Mucosa of stomach (tissue), 1 donor: ENCODE results near the gene BTBD7.

Source experiments
- H3K27me3 ChIP-seq: one replicate; pipeline ENCODE4 v1.7.0; 2013; ENCODE audit warnings: mild to moderate bottlenecking, low read length; ENCODE audit not compliant: control insufficient read depth, insufficient read depth
- H3K36me3 ChIP-seq: one replicate; pipeline ENCODE4 v1.7.0; 2013; ENCODE audit warnings: low read length; ENCODE audit not compliant: control insufficient read depth, insufficient read depth
- H3K4me1 ChIP-seq: one replicate; pipeline ENCODE4 v1.7.0; 2013; ENCODE audit warnings: mild to moderate bottlenecking, low read length; ENCODE audit not compliant: control insufficient read depth, insufficient read depth
- H3K4me3 ChIP-seq: one replicate; pipeline ENCODE4 v1.7.0; 2013; ENCODE audit warnings: low read length
- H3K9ac ChIP-seq: one replicate; pipeline ENCODE4 v1.7.0; 2013; ENCODE audit warnings: mild to moderate bottlenecking, low read length, moderate library complexity
- H3K9me3 ChIP-seq: one replicate; pipeline ENCODE4 v1.7.0; 2013; ENCODE audit warnings: mild to moderate bottlenecking, low read length, moderate library complexity; ENCODE audit not compliant: control insufficient read depth
- donor health status: Pancreatic carcinoma.

Gene BTBD7

DNA sequence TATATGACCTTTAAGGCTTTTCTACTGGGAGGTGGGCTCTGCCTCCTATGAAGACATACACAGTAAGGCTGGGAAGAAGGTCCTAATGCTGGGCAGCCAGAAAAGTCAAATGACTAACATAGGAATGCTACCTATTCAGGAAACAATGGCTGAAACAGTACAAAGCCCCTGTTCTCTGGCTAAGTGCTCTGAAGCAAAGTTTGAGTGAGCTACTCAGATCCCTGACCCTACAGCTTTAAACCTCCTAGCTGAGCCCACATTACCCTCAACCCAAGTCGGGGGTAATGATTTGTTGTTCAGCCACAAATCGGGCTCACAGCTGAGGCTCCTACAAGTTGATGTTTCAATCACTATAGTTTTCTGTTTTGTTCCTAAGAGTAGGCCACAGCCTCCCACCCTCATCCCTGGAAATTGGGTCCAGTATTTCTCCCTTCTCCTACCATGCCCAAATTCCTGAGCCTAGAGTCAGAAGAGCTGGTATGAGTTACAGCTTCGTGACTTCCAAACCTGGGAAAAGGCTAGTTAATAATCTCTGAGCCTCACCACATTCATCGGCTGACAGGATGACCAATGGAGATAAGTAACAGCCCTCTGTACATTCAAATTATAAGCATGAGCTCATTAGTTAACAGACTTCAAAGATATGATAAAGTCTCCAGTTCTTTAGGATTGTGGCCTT lies 46.5 kb downstream of the BTBD7 start:
- H3K36me3 ChIP-seq: peaks cover 6% of the 10 kb centered on the region
- no peak overlapping the region for H3K4me3 ChIP-seq
- H3K9ac ChIP-seq: no peak overlapping the region
- no peaks in the 10 kb centered on the region for H3K9me3 ChIP-seq
- H3K27me3 ChIP-seq: no peaks in the 10 kb centered on the region
- no peaks in the 10 kb centered on the region for H3K4me1 ChIP-seq

DNA sequence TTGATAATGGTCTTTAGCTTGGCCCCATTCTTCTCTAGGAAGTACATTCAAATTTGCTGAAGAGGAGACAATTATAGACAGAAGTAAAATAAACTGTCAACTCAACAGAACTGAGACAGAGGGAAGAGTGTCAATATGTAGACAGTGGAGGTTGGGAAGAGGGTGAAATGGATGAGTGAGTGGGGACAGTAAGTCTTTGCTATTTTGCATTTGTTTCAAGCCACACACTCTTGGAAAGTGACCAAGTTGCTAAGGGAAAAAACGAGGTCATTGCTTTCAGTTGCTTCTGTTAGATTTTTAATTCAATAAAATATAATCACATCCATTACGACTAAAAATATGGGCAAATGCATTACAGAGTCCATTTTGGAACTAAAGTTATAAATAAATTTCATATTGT lies 47.8 kb downstream of the BTBD7 start:
- Histone ChIP-seq H3K4me3 (no peak overlapping the region), H3K4me1 (no peaks in the 10 kb centered on the region), H3K9ac (no peak overlapping the region), H3K9me3 (no peaks in the 10 kb centered on the region), H3K27me3 (no peaks in the 10 kb centered on the region), H3K36me3 (peaks cover 6% of the 10 kb centered on the region)

DNA sequence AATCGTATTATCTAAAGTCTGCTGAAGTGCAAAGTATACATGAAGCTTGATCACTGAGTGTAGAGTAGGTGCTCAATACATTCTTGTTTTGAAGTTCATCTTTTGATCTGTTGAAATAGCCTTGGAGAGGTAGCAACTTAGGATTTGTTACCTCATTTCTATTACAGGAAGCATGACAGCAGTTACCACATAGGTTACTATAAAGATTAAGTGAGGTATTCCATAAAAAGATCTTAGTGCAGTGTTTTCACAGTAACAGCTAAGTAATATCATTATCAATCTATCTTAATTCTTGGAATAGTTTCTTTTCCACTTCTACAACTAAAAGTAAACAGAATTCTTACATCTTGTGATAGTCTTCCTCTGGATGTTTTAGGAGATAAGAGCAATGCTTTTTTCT lies 50.9 kb downstream of the BTBD7 start:
- no peak overlapping the region for H3K9ac ChIP-seq
- no peak overlapping the region for H3K4me3 ChIP-seq
- H3K9me3 ChIP-seq: no peaks in the 10 kb centered on the region
- H3K36me3 ChIP-seq: peaks cover 6% of the 10 kb centered on the region
- H3K27me3 ChIP-seq: no peaks in the 10 kb centered on the region
- no peaks in the 10 kb centered on the region for H3K4me1 ChIP-seq

DNA sequence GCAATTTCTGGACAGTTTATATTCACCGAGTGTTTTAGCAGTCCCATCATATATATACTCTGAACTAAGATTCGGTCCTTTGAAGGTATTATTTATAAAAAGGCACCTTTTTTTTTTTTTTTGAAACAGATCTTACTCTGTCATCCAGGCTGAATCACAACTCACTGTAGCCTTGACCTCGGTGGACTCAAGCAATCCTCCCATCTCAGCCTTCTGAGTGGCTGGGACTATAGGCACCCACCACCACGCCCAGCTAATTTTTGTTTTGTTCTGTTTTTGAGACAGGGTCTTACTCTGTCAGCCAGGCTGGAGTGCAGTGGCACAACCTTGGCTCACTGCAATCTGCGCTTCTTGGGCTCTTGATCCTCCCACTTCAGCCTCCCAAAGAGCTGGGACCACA lies 52.1 kb downstream of the BTBD7 start:
- H3K4me3 ChIP-seq: no peak overlapping the region
- no peak overlapping the region for H3K9ac ChIP-seq
- no peaks in the 10 kb centered on the region for H3K36me3 ChIP-seq
- H3K27me3 ChIP-seq: no peaks in the 10 kb centered on the region
- H3K9me3 ChIP-seq: no peaks in the 10 kb centered on the region
- no peaks in the 10 kb centered on the region for H3K4me1 ChIP-seq

DNA sequence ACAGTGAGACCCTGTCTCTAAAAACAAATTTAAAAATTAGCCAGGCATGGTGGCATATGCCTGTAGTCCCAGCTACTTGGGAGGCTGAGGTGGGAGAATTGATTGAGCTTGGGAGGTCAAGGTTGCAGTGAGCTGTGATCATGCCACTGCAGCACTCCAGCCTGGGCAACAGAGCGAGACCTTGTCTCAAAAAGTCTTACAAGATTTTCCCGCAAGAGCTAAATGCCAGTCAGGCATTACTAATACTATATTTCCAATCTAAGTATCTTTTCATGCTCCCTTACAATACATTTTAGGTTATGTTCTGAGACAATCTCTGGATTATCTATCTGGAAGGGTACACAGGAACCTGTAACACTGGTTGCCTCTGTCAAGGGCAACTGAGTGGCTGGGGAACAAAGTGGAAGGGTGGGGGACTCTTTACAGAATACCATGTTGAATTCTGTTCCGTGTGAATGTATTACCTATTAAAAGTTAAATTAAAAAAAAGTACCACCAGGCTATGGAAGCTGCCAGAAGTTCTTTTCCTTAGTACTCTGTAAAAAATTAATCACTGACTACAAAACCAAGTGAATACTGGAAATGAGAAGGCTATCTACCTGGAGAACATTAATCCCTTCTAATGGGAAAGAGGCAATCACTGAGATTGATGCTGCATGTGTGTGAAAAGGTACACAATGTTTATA lies 56.7 kb downstream of the BTBD7 start:
- H3K4me1 ChIP-seq: no peaks in the 10 kb centered on the region
- H3K27me3 ChIP-seq: no peaks in the 10 kb centered on the region

DNA sequence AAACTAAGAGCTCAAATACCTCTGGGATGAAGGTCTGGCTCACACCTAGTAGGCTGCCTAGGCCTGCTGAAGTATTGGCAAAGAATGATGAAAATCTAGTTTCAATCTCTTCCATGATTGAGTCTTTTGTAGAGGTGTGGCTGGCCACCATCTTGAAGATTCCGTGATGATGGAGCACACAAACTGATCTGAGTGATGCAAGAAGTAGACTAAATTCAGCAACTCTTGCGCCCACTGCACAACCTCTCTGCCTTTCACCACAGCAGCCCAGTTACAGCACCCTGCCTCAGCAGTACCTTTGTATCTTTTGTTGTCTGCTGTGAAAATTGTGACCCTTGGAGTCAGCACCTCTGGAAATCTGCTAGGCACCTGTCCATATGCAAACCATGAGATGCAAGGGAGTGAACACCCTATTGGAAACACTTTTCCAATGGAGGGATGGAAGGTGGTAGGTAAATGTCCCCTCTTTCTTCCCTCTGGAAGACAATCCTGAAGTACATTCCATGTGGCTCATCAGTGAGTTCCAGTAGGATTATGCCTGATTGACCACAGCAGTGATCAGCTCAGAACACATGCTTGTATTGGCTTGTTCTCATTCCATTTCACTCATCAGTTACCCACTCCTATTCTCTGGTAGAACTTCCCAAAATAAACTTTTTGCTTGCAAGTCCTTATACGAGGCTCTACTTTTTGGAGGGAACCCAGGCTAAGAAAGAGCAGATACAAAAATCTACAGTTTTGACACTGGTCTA lies 58.6 kb downstream of the BTBD7 start:
- Histone ChIP-seq H3K9ac (no peak overlapping the region), H3K36me3 (no peaks in the 10 kb centered on the region), H3K9me3 (no peaks in the 10 kb centered on the region), H3K27me3 (no peaks in the 10 kb centered on the region), H3K4me3 (no peak overlapping the region), H3K4me1 (no peaks in the 10 kb centered on the region)

More for the DNA sequence above, 56.7 kb downstream of the BTBD7 start:
- no peak overlapping the region for H3K4me3 ChIP-seq
- no peak overlapping the region for H3K9ac ChIP-seq
- no peaks in the 10 kb centered on the region for H3K9me3 ChIP-seq
- H3K36me3 ChIP-seq: no peaks in the 10 kb centered on the region

DNA sequence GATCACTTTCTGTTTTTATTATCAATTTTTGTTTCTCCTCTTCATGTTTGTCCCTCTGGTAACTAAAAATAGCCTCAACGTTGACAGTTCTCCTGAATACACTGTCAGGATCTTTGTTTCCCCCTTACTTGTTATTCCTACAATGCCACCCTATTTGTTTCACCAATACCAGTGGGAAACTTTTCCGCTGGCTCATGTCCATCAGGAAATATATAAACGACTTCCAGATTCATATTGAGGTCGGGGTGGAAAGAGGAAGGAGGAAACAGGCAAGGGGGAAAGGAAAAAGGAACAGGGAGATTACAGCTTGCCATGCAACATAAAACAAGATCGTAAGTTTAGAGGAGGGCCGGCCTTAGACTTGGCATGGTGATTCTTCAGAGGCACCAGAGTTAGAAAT lies 61.7 kb downstream of the BTBD7 start:
- Histone ChIP-seq H3K9me3 (no peaks in the 10 kb centered on the region), H3K36me3 (no peaks in the 10 kb centered on the region), H3K27me3 (no peaks in the 10 kb centered on the region), H3K4me1 (peaks cover 12% of the 10 kb centered on the region), H3K4me3 (no peak overlapping the region), H3K9ac (no peak overlapping the region)

DNA sequence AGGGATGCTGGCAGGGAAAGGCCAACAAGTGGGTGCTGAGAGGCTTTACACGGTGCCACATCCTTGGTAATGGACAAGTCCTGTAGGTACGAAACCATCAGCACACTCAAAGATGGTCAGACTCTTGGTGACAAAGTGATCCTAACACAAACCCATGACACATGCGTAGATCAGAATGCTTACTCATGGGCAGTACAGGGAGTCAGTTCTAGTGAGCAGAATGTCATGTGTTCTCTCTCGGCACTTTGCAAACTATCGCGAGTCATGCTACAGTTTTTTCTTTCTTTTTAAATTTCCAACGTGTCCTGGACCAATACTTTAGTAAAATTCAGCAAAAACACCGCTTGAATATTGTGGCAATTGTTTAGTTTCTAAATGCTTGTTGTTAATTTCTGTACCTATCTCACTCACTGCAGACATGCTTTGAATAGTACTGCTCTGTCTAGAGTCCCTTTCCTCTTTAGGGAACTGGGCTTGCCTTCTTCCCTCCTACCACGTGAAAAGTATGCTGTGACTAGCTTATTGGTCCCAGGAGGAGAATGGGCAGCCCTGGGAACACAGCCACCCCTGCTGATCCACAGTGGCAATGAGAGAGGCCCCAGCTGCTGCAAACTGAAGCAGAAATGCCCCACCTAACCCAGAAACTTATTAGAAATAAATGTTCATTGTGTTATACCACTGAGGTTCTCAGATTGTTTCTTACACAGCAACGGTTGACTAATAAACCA lies 63.3 kb downstream of the BTBD7 start:
- peaks cover 12% of the 10 kb centered on the region for H3K4me1 ChIP-seq
- no peaks in the 10 kb centered on the region for H3K36me3 ChIP-seq
- H3K4me3 ChIP-seq: no peak overlapping the region
- no peaks in the 10 kb centered on the region for H3K27me3 ChIP-seq
- no peak overlapping the region for H3K9ac ChIP-seq
- no peaks in the 10 kb centered on the region for H3K9me3 ChIP-seq

DNA sequence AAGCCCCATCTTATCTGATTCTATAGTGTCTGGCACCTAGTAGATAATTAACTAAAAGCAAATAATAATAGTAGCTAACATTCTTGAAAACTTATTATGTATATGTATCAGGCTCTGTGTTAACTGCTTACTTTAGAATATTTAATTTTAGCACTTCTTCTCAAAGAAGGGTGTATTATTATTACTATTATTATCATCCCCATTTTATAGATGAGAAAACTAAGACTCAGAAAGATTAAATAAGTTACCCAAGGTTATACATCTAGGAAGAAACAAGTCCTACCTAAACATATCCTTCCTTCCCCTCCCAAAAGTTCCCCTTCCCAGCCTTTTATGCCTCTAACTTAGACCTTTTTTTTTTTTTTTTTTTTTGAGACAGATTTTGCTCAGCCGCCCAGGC lies 64.4 kb downstream of the BTBD7 start:
- Histone ChIP-seq H3K9me3 (no peaks in the 10 kb centered on the region), H3K9ac (no peak overlapping the region), H3K4me3 (no peak overlapping the region), H3K27me3 (no peaks in the 10 kb centered on the region), H3K36me3 (no peaks in the 10 kb centered on the region), H3K4me1 (peaks cover 12% of the 10 kb centered on the region)

DNA sequence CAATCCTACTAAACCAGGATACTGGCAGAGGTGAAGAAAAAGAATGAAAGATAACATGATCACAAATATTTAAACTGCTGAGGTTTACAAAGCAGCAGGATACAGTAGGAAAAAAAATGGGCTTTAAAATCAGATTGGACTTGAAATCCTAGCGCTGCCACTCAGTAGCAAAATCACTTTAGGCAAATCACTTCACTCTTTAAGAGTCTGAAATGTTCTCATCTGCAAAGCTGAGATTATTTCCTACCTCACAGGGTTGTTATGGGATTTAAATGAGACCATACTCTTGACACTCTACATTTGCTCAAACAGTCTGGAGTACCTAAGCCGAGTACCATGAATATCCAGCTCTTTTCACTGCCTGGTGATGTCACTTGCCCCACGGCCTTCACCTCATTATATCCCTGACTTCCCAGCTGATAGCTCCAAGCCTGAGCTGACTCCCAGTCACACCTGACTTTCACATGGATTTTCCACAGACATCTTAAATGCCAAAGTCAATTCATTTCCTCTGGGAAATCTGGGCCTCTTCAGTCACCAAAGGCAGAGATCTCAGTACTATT lies 65.6 kb downstream of the BTBD7 start:
- no peaks in the 10 kb centered on the region for H3K9me3 ChIP-seq
- H3K4me1 ChIP-seq: peaks cover 12% of the 10 kb centered on the region
- no peak overlapping the region for H3K4me3 ChIP-seq
- H3K27me3 ChIP-seq: no peaks in the 10 kb centered on the region
- H3K9ac ChIP-seq: no peak overlapping the region
- no peaks in the 10 kb centered on the region for H3K36me3 ChIP-seq

DNA sequence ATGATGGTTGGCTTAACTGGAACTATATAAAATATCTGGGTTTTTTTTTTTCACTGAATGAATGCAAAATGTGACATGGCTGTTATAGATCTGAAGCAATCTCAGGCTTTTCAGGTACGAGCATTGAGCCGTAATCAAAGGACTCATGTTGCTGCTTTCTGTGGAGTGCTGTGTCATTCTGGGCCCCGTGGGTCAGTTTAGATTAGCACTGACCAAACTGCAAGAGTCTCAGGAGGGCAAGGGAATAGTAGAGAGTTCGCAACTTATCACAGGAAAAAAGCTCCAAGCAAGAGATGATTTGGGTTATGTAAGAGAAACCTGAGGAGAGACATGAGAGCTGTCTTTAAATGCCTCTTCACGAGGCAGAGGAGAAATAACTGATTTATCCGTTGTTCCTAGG lies 66.7 kb downstream of the BTBD7 start:
- Histone ChIP-seq H3K4me1 (peaks cover 12% of the 10 kb centered on the region), H3K27me3 (no peaks in the 10 kb centered on the region), H3K9ac (no peak overlapping the region), H3K9me3 (no peaks in the 10 kb centered on the region), H3K4me3 (no peak overlapping the region), H3K36me3 (no peaks in the 10 kb centered on the region)
